ENCODE results near the gene PTMS. TPM values are rescaled to one million over a fixed set of nuclear protein-coding genes. Genes with fewer than 3 reads are reported as not detected.

PTMS gene, protein sequence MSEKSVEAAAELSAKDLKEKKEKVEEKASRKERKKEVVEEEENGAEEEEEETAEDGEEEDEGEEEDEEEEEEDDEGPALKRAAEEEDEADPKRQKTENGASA
- total RNA-seq (2022; extraction: Qiagen RNA extraction; ENCODE audit: low read depth), result 682 to 907 TPM (median 824 TPM) in 5 replicates

DNA sequence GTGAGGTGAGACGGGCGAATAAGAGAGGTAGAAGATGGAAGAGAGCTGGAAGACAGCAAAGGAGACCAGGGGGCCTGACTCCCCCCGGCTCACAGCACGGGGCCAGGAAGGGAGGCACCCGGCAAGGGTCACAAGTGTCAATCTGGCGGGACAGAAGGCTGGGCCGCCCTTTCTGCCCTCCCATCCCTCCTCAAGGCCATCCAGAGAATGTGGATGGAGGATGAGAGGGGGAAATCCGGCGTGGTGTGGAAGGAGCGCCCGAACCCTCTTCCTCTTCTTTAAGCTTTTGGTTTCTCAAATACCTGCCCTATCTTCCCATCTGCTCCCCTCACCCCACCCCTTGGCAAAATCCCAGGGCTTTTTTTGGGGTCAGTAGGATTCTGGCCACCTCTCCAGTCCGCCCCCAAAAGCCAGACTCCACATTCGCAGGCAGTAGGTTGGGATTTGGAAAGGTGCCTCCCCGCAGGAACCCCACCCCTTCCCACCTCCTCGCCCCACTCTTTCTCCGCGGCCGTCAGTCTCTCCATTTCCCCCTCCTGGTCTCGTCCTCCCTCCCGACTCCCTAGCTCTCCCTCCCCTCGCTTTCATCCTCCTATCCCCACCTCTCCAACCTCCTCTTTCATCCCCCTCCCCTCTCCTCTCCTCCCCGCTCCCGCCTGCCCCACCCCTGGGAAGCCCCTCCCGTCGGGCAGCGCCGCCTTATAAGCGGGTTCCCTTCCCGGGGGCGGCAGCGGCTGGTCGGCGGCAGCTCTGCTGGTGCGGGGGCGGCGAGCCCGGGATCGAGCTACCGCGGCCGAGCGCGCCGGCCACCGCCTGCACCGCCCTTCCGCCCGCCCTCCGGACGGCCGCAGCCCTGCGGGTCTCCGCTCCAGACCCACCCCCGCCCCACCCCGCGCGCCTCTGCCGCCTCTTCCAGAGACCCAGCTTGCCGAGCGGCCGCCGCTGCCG is at the start of gene PTMS:
Gene PTMS (plus strand): TSS at position 730 of the 948 bp plus-strand sequence. CDS start 343 bp downstream, outside the sequence.

DNA sequence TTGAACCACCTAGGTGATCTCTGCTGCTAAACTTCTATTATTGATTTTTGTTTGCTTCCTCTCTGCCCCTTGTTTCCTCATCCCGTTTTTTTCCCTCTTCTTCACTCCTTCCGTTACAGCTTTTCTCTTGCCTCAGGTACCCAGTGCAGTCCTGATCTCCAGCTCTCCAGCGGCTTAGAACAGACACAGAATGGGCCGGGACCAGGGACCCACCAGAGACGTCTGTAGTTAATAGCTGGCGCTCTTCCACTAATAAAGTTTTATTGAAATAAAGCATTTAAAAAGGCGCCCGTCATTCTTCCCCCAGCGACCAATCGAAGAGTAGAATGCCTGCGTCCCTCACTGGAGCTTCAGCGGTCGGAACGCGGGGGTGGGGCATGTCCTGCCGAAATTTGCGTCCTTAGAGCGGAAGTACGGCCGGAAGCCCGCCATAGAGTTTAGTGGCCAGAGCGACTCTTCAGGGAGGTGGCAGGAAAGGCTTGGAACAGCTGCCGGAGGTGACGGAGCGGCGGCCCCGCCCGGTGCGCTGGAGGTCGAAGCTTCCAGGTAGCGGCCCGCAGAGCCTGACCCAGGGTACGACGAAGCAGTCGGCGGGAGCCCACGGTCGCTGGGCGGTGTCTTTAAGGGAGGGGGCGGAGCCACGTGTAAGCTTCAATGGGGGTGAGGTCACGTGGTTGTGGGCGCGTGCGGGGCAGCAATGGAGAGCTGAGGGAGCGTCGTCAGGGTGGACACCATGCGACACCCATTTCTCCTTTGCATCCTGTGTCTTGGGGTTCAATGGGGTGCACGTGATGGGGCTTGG is 42.4 kb upstream of the PTMS start, which contains the start of gene COPS7A:
Gene COPS7A (plus strand): TSS at position 440 of the 802 bp plus-strand sequence. CDS start 611 bp downstream, outside the sequence.

DNA sequence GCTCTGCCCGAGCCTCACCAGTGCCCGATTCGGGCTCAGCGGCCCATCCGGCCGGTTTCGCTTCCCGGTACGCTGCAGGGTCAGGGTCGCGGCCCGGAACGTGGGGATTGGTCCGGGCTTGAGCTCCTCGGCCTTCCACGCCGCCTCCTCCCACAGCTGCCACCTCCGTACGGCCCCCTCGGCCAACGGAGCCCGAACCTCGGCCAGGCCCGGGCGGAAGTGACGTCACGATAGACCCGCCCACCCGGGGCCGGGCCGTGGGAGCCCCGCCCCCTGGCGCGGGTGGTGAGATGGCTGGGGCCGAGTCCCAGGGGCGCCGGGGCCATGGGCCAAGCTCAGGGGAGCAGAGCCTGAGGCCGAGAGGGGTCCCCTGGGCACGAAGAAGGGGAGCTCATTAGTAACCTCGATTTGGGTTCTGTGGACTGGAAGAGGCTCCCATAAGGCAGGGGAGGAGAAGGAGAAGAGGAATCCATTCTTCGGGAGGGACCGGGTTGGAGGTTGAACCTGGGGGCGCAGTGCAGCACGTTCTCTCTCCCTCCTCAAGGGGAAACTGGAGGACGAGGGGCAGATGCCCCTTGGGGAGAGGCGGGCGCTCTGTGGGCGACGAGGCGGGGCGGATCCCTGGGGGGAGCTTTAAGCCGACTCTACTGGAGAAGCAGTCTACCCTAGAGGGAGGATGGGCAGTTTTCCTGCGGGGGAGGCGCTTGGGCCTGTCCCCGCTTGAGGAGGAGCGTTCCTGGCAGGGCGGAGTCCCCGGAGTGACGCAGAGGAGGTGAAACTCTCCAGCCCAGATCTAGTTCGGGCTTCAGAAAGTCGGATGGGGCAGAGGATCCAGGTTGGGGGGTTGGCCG is 13.0 kb upstream of the PTMS start, which contains the start of gene MLF2:
Gene MLF2 (minus strand): TSS at position 221 of the 851 bp plus-strand sequence. CDS start 807 bp downstream, outside the sequence.

DNA sequence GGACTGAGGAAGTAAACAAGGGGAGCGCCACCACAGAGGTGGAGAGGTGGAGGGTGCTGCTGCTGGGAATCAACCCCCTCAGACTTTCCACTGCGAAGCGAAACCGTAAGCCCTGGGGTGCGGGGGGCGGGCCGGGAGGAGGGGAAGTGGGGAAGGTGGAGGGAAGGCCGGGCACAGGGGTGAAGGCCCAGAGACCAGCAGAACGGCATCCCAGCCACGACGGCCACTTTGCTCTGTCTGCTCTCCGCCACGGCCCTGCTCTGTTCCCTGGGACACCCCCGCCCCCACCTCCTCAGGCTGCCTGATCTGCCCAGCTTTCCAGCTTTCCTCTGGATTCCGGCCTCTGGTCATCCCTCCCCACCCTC is 6.2 kb downstream of the PTMS start, which contains the start of gene LAG3:
Gene LAG3 (plus strand): TSS at position 190 of the 365 bp plus-strand sequence. CDS start 333 bp downstream, outside the sequence.

DNA sequence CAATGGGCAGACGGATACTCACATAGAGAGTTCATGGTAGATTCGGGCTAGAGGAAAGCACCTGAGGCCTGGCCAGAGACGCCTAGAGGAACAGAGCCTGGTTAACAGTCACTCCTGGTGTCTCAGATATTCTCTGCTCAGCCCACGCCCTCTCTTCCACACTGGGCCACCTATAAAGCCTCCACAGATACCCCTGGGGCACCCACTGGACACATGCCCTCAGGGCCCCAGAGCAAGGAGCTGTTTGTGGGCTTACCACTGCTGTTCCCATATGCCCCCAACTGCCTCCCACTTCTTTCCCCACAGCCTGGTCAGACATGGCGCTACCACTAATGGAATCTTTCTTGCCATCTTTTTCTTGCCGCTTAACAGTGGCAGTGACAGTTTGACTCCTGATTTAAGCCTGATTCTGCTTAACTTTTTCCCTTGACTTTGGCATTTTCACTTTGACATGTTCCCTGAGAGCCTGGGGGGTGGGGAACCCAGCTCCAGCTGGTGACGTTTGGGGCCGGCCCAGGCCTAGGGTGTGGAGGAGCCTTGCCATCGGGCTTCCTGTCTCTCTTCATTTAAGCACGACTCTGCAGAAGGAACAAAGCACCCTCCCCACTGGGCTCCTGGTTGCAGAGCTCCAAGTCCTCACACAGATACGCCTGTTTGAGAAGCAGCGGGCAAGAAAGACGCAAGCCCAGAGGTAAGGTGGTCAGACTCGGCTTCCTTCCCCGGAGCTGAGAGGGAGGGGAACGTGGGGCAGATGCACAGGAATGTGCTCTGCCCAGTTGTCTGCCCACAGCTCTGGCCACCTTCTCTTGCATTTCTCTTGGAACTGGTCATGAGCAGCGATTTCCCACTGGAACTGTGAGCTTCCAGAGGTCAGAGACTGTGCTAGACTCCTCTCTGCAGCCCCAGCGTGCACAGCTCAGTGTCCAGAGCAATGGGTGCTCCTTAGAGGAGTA is 23.1 kb downstream of the PTMS start, which contains the start of gene CD4:
Gene CD4 (plus strand): TSS at position 557 of the 953 bp plus-strand sequence. CDS start 10,611 bp downstream, outside the sequence.

Other genes with a start within 250 kb of the PTMS start
- gene GAPDH, start 231.8 kb upstream of the PTMS start, total RNA-seq (2022; extraction: Qiagen RNA extraction; ENCODE audit: low read depth), result 7,428 to 9,230 TPM (median 8,815 TPM) in 5 replicates
- gene IFFO1, start 210.3 kb upstream of the PTMS start, total RNA-seq (2022; extraction: Qiagen RNA extraction; ENCODE audit: low read depth), result 2.3 to 3.1 TPM (median 2.7 TPM) in 5 replicates
- gene NOP2, start 198.1 kb upstream of the PTMS start, total RNA-seq (2022; extraction: Qiagen RNA extraction; ENCODE audit: low read depth), result 105 to 121 TPM (median 110 TPM) in 5 replicates
- gene CHD4, start 159.0 kb upstream of the PTMS start, total RNA-seq (2022; extraction: Qiagen RNA extraction; ENCODE audit: low read depth), result 66.0 to 80.0 TPM (median 71.6 TPM) in 5 replicates
- gene LPAR5, start 130.4 kb upstream of the PTMS start, total RNA-seq (2022; extraction: Qiagen RNA extraction; ENCODE audit: low read depth), result 0.38 to 0.71 TPM (median 0.53 TPM) in 5 replicates
- gene ACRBP, start 118.9 kb upstream of the PTMS start, total RNA-seq (2022; extraction: Qiagen RNA extraction; ENCODE audit: low read depth), result 0.21 to 0.34 TPM (median 0.23 TPM) in 3 of 5 replicates, not detected in the others
- gene ING4, start 103.2 kb upstream of the PTMS start, total RNA-seq (2022; extraction: Qiagen RNA extraction; ENCODE audit: low read depth), result 13.5 to 18.2 TPM (median 15.7 TPM) in 5 replicates
- gene ZNF384, start 77.0 kb upstream of the PTMS start, total RNA-seq (2022; extraction: Qiagen RNA extraction; ENCODE audit: low read depth), result 55.6 to 67.7 TPM (median 63.0 TPM) in 5 replicates
- 0.58 to 1.6 TPM (median 0.96 TPM) in 5 replicates for gene PIANP, start 65.5 kb upstream of the PTMS start, total RNA-seq (2022; extraction: Qiagen RNA extraction; ENCODE audit: low read depth)
- 53.3 to 61.0 TPM (median 56.5 TPM) in 5 replicates for gene COPS7A, start 42.3 kb upstream of the PTMS start, total RNA-seq (2022; extraction: Qiagen RNA extraction; ENCODE audit: low read depth)
- gene MLF2, start 13.2 kb upstream of the PTMS start, total RNA-seq (2022; extraction: Qiagen RNA extraction; ENCODE audit: low read depth), result 275 to 309 TPM (median 292 TPM) in 5 replicates
- gene LAG3, start 6.2 kb downstream of the PTMS start, total RNA-seq (2022; extraction: Qiagen RNA extraction; ENCODE audit: low read depth), result 0.47 to 2.2 TPM (median 1.4 TPM) in 5 replicates
- not detected in 5 replicates for gene CD4, start 23.2 kb downstream of the PTMS start, total RNA-seq (2022; extraction: Qiagen RNA extraction; ENCODE audit: low read depth)
- 0.39 to 0.93 TPM (median 0.47 TPM) in 5 replicates for gene GPR162, start 55.5 kb downstream of the PTMS start, total RNA-seq (2022; extraction: Qiagen RNA extraction; ENCODE audit: low read depth)
- 24.8 to 31.7 TPM (median 26.6 TPM) in 5 replicates for gene P3H3, start 62.0 kb downstream of the PTMS start, total RNA-seq (2022; extraction: Qiagen RNA extraction; ENCODE audit: low read depth)
- gene GNB3, start 74.6 kb downstream of the PTMS start, total RNA-seq (2022; extraction: Qiagen RNA extraction; ENCODE audit: low read depth), result 1.9 to 2.8 TPM (median 1.9 TPM) in 5 replicates
- gene CDCA3, start 84.9 kb downstream of the PTMS start, total RNA-seq (2022; extraction: Qiagen RNA extraction; ENCODE audit: low read depth), result 76.1 to 88.0 TPM (median 79.3 TPM) in 5 replicates
- gene USP5, start 85.8 kb downstream of the PTMS start, total RNA-seq (2022; extraction: Qiagen RNA extraction; ENCODE audit: low read depth), result 77.5 to 93.5 TPM (median 87.6 TPM) in 5 replicates
- gene TPI1, start 101.2 kb downstream of the PTMS start, total RNA-seq (2022; extraction: Qiagen RNA extraction; ENCODE audit: low read depth), result 1,539 to 1,667 TPM (median 1,622 TPM) in 5 replicates
- gene SPSB2, start 106.9 kb downstream of the PTMS start, total RNA-seq (2022; extraction: Qiagen RNA extraction; ENCODE audit: low read depth), result 18.3 to 23.2 TPM (median 21.4 TPM) in 5 replicates
- 15.5 to 18.7 TPM (median 18.1 TPM) in 5 replicates for gene LRRC23, start 138.5 kb downstream of the PTMS start, total RNA-seq (2022; extraction: Qiagen RNA extraction; ENCODE audit: low read depth)
- 37.1 to 44.4 TPM (median 42.7 TPM) in 5 replicates for gene ENO2, start 148.2 kb downstream of the PTMS start, total RNA-seq (2022; extraction: Qiagen RNA extraction; ENCODE audit: low read depth)
- gene ATN1, start 161.6 kb downstream of the PTMS start, total RNA-seq (2022; extraction: Qiagen RNA extraction; ENCODE audit: low read depth), result 49.8 to 82.1 TPM (median 68.2 TPM) in 5 replicates
- gene RNU7-1, start 177.5 kb downstream of the PTMS start, total RNA-seq (2022; extraction: Qiagen RNA extraction; ENCODE audit: low read depth), result not detected in 5 replicates
- 274 to 300 TPM (median 288 TPM) in 5 replicates for gene C12orf57, start 177.7 kb downstream of the PTMS start, total RNA-seq (2022; extraction: Qiagen RNA extraction; ENCODE audit: low read depth)
- 7.6 to 14.4 TPM (median 10.8 TPM) in 5 replicates for gene PTPN6, start 185.0 kb downstream of the PTMS start, total RNA-seq (2022; extraction: Qiagen RNA extraction; ENCODE audit: low read depth)
- 313 to 344 TPM (median 323 TPM) in 5 replicates for gene PHB2, start 204.3 kb downstream of the PTMS start, total RNA-seq (2022; extraction: Qiagen RNA extraction; ENCODE audit: low read depth)
- 62.4 to 70.8 TPM (median 65.4 TPM) in 5 replicates for gene EMG1, start 204.6 kb downstream of the PTMS start, total RNA-seq (2022; extraction: Qiagen RNA extraction; ENCODE audit: low read depth)

All from A549 treated with DMSO at 1 μM for 4 hours (cell line).